ENCODE results near the gene KLHDC10.
"Not testable (repeated sequence)": the region's sequence is repeated elsewhere in the genome, so short reads cannot be mapped to it uniquely, and the experiment has no call there.

KLHDC10 gene

GRCh38 chr7:130142654-130143333 lies 72.5 kb downstream of the KLHDC10 start:
- DNase-seq = no peak

GRCh38 chr7:130143334-130143732 lies 73.0 kb downstream of the KLHDC10 start:
- no peak for DNase-seq

GRCh38 chr7:130143986-130144311 lies 73.6 kb downstream of the KLHDC10 start:
- DNase-seq = no peak

- peak; percentile 72 for DNase-seq
These were observed 74.2 kb downstream of the KLHDC10 start for GRCh38 chr7:130144312-130145171.

GRCh38 chr7:130145424-130146100 lies 75.2 kb downstream of the KLHDC10 start:
- no peak for DNase-seq

GRCh38 chr7:130146142-130146541 lies 75.8 kb downstream of the KLHDC10 start:
- DNase-seq = not testable (repeated sequence)

- no peak for DNase-seq
These were observed 76.5 kb downstream of the KLHDC10 start for GRCh38 chr7:130146693-130147405.

- peak; percentile 76 for DNase-seq
These were observed 77.5 kb downstream of the KLHDC10 start for GRCh38 chr7:130147710-130148325.

GRCh38 chr7:130148561-130148960 lies 78.2 kb downstream of the KLHDC10 start:
- DNase-seq = peak; percentile 96

- peak; percentile 76 for DNase-seq
These were observed 79.2 kb downstream of the KLHDC10 start for GRCh38 chr7:130149281-130150139.

GRCh38 chr7:130150587-130150986 lies 80.3 kb downstream of the KLHDC10 start:
- no peak for DNase-seq

GRCh38 chr7:130151591-130152492 lies 81.5 kb downstream of the KLHDC10 start:
- no peak for DNase-seq

GRCh38 chr7:130152493-130153210 lies 82.3 kb downstream of the KLHDC10 start:
- no peak for DNase-seq

- no peak for DNase-seq
These were observed 83.0 kb downstream of the KLHDC10 start for GRCh38 chr7:130153211-130153908.

GRCh38 chr7:130154131-130154500 lies 83.8 kb downstream of the KLHDC10 start:
- DNase-seq = peak; percentile 73

GRCh38 chr7:130154501-130155317 lies 84.4 kb downstream of the KLHDC10 start:
- DNase-seq = peak; percentile 95

GRCh38 chr7:130156140-130156539 lies 85.8 kb downstream of the KLHDC10 start:
- DNase-seq = no peak

- DNase-seq = no peak
These were observed 87.4 kb downstream of the KLHDC10 start for GRCh38 chr7:130157700-130158099.

All from NCI-H2171 treated with DMSO at 0.1 percent for 48 hours (cell line).